DND-41 (cell line): Measurements from ENCODE around the gene FLNB.

Source experiments
- EZH2 ChIP-seq: IDR thresholded peaks from 3 replicates; pipeline ENCODE4 v1.6.1; 2012; ENCODE audit warnings: borderline replicate concordance, low read depth, mild to moderate bottlenecking, moderate library complexity, low read length, inconsistent platforms; ENCODE audit not compliant: severe bottlenecking
- TF ChIP-seq, protein P1 (sequence below): IDR thresholded peaks from 2 replicates; pipeline ENCODE4 v1.5.1; 2012; ENCODE audit warnings: borderline replicate concordance, low read length, moderate library complexity, mild to moderate bottlenecking; ENCODE audit not compliant: poor library complexity, severe bottlenecking; ENCODE audit errors: extremely low read depth

DNA sequence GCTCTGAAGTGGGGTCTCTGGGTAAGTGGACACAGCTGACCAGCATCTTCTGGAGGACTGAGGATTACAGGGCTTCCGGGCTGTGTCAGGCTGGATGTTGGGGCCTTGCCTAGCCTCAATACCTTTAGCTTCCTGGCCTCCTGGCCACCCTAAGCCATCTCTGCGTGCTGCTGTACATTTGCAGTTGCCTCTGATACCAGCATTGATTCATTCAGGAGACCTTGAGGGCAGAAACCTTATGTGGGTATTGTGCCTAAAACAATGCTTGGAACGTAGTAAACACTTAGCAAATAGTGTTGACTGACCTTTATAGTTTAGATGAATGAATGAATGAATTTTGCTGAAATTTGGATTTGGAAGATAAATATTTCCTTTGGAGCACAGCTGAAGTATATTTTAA, 97.0 kb downstream of the FLNB start:
- TF ChIP-seq, protein P1, sequence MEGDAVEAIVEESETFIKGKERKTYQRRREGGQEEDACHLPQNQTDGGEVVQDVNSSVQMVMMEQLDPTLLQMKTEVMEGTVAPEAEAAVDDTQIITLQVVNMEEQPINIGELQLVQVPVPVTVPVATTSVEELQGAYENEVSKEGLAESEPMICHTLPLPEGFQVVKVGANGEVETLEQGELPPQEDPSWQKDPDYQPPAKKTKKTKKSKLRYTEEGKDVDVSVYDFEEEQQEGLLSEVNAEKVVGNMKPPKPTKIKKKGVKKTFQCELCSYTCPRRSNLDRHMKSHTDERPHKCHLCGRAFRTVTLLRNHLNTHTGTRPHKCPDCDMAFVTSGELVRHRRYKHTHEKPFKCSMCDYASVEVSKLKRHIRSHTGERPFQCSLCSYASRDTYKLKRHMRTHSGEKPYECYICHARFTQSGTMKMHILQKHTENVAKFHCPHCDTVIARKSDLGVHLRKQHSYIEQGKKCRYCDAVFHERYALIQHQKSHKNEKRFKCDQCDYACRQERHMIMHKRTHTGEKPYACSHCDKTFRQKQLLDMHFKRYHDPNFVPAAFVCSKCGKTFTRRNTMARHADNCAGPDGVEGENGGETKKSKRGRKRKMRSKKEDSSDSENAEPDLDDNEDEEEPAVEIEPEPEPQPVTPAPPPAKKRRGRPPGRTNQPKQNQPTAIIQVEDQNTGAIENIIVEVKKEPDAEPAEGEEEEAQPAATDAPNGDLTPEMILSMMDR: no peak
- TF ChIP-seq EZH2: no peak
